H1 (cell line): ENCODE data around the gene SMIM28. TPM values are rescaled to one million over a fixed set of nuclear protein-coding genes. Genes with fewer than 3 reads are reported as not detected.

Source experiments
- CTCF ChIA-PET: fragments of 300-600 bp; sonication (Branson Sonifier 250); formaldehyde crosslinking; loops from one replicate; lab custom pipeline; 2021; ENCODE audit not compliant: partially characterized antibody; lab: Charles Lee
- POLR2A ChIA-PET: fragments of 300-600 bp; sonication (Branson Sonifier 250); formaldehyde crosslinking; loops from one replicate; lab custom pipeline; 2021; ENCODE audit warnings: inconsistent platforms; ENCODE audit not compliant: partially characterized antibody; lab: Charles Lee
- DNase-seq, 2 experiments: peaks; one replicate each; pipeline versions ENCODE4 v3.0.0 to v3.0.0-alpha.2; 2010 to 2022; ENCODE audit warnings: low spot score in 2 of 2, low read depth in 1 of 2, mixed read lengths in 1 of 2
- FAIRE-seq: peaks from 2 replicates; lab custom pipeline; 2011; peaks lifted over from hg19 to GRCh38; lab: Jason Lieb, UNC
- H2AFZ ChIP-seq: 2 replicates; pipeline ENCODE4 v1.8.1; 2012; ENCODE audit warnings: low read length, inconsistent platforms
- H2AK5ac ChIP-seq: 2 replicates; pipeline ENCODE4 v1.6.1; 2013; ENCODE audit warnings: low read depth, low read length
- H2BK120ac ChIP-seq: replicated peaks from 2 replicates; pipeline ENCODE3; 2013; ENCODE audit warnings: low read depth, low read length, inconsistent platforms
- H2BK12ac ChIP-seq: 2 replicates; pipeline ENCODE4 v1.6.1; 2013; ENCODE audit warnings: low read depth, low read length
- H2BK15ac ChIP-seq: 2 replicates; pipeline ENCODE4 v1.6.1; 2013; ENCODE audit warnings: low read length
- H2BK20ac ChIP-seq: 2 replicates; pipeline ENCODE4 v1.6.1; 2013; ENCODE audit warnings: low read length
- H2BK5ac ChIP-seq: 2 replicates; pipeline ENCODE4 v1.6.1; 2013; ENCODE audit warnings: low read depth, low read length
- H3K14ac ChIP-seq: 2 replicates; pipeline ENCODE4 v1.6.1; 2013; ENCODE audit warnings: inconsistent platforms; ENCODE audit not compliant: insufficient read length
- H3K18ac ChIP-seq: 2 replicates; pipeline ENCODE4 v1.6.1; 2013; ENCODE audit warnings: low read length; ENCODE audit errors: extremely low read depth
- H3K23ac ChIP-seq: 2 replicates; pipeline ENCODE4 v1.6.1; 2013; ENCODE audit warnings: inconsistent platforms; ENCODE audit not compliant: insufficient read length
- H3K23me2 ChIP-seq: 2 replicates; pipeline ENCODE4 v1.6.1; 2013; ENCODE audit warnings: low read depth, low read length
- H3K27ac ChIP-seq: 2 replicates; pipeline ENCODE4 v1.6.1; 2011; ENCODE audit warnings: low read depth, low read length, inconsistent platforms
- H3K27me3 ChIP-seq, 4 experiments: replicated peaks in 1 of 4; 1 replicate in 1 of 4; 2 replicates in 3 of 4; pipeline versions ENCODE4 v1.6.1 to v1.8.1; 2011 to 2013; ENCODE audit warnings: low read length in 3 of 4, mild to moderate bottlenecking in 3 of 4, inconsistent platforms in 2 of 4, mixed read lengths in 2 of 4, moderate library complexity in 1 of 4; ENCODE audit not compliant: control insufficient read depth in 3 of 4, insufficient read depth in 3 of 4; ENCODE audit errors: extremely low read depth in 1 of 4
- H3K36me3 ChIP-seq, 4 experiments: 2 replicates each; pipeline versions ENCODE4 v1.6.1 to v1.8.1; 2011 to 2013; ENCODE audit warnings: mild to moderate bottlenecking in 4 of 4, low read length in 3 of 4, moderate library complexity in 2 of 4, control low read depth in 1 of 4, inconsistent platforms in 1 of 4; ENCODE audit not compliant: insufficient read depth in 4 of 4, control insufficient read depth in 2 of 4
- H3K4ac ChIP-seq: replicated peaks from 2 replicates; pipeline ENCODE3; 2013; ENCODE audit warnings: low read length, low read depth, mixed read lengths, inconsistent platforms; ENCODE audit not compliant: insufficient read length
- H3K4me1 ChIP-seq, 4 experiments: replicated peaks in 1 of 4; 1 replicate in 1 of 4; 2 replicates in 3 of 4; pipeline versions ENCODE4 v1.6.1 to v1.8.1; 2011 to 2013; ENCODE audit warnings: low read length in 3 of 4, inconsistent platforms in 2 of 4, mixed read lengths in 1 of 4; ENCODE audit not compliant: insufficient read depth in 4 of 4, control insufficient read depth in 3 of 4
- H3K4me2 ChIP-seq, 2 experiments: 2 replicates each; pipeline versions ENCODE4 v1.6.1 to v1.8.1; 2011 to 2013; ENCODE audit warnings: low read depth in 2 of 2, low read length in 2 of 2, control low read depth in 1 of 2, inconsistent platforms in 1 of 2, mild to moderate bottlenecking in 1 of 2; ENCODE audit not compliant: insufficient read depth in 1 of 2
- H3K4me3 ChIP-seq, 4 experiments: fragments of 200-600, 300-600 bp in 1 of 4; sonication (generic), shearing (Covaris generic), sonication (Bioruptor Twin) in 1 of 4; 2 replicates each; pipeline versions ENCODE4 v1.5.1 to v1.8.1; 2011 to 2016; ENCODE audit warnings: low read length in 4 of 4, low read depth in 3 of 4, control low read depth in 2 of 4, inconsistent platforms in 2 of 4, mild to moderate bottlenecking in 2 of 4, mixed read lengths in 1 of 4, moderate library complexity in 1 of 4; ENCODE audit not compliant: insufficient read depth in 2 of 4; ENCODE audit errors: extremely low read depth in 1 of 4
- H3K56ac ChIP-seq: replicated peaks from 2 replicates; pipeline ENCODE3; 2013; ENCODE audit warnings: low read depth, mild to moderate bottlenecking, mixed read lengths, low read length, inconsistent platforms; ENCODE audit not compliant: insufficient read length
- H3K79me1 ChIP-seq: 2 replicates; pipeline ENCODE4 v1.6.1; 2013; ENCODE audit warnings: low read depth, low read length, control low read depth
- H3K79me2 ChIP-seq, 2 experiments: 2 replicates each; pipeline versions ENCODE4 v1.6.1 to v1.8.1; 2012 to 2013; ENCODE audit warnings: low read length in 2 of 2, mild to moderate bottlenecking in 2 of 2, inconsistent platforms in 1 of 2; ENCODE audit not compliant: insufficient read depth in 2 of 2, control insufficient read depth in 1 of 2
- H3K9ac ChIP-seq, 4 experiments: replicated peaks in 1 of 4; 1 replicate in 1 of 4; 2 replicates in 3 of 4; pipeline versions ENCODE4 v1.6.1 to v1.8.1; 2011 to 2013; ENCODE audit warnings: low read depth in 3 of 4, low read length in 3 of 4, control low read depth in 2 of 4, mild to moderate bottlenecking in 2 of 4, moderate library complexity in 2 of 4, inconsistent platforms in 1 of 4; ENCODE audit errors: extremely low read depth in 1 of 4
- H3K9me3 ChIP-seq, 2 experiments: 2 replicates each; pipeline versions ENCODE4 v1.6.1 to v1.8.1; 2012 to 2013; ENCODE audit warnings: mild to moderate bottlenecking in 2 of 2, moderate library complexity in 2 of 2, control low read depth in 1 of 2, inconsistent platforms in 1 of 2, low read depth in 1 of 2, low read length in 1 of 2, mixed read lengths in 1 of 2; ENCODE audit not compliant: insufficient read depth in 2 of 2
- H4K20me1 ChIP-seq, 2 experiments: replicated peaks in 1 of 2; 2 replicates each; pipeline versions ENCODE3 to v1.8.1; 2011 to 2013; ENCODE audit warnings: inconsistent platforms in 2 of 2, low read length in 2 of 2, mild to moderate bottlenecking in 1 of 2; ENCODE audit not compliant: insufficient read depth in 2 of 2, control insufficient read depth in 1 of 2
- H4K5ac ChIP-seq: 2 replicates; pipeline ENCODE4 v1.6.1; 2013; ENCODE audit warnings: low read length, low read depth, mixed read lengths, inconsistent platforms; ENCODE audit not compliant: insufficient read length
- H4K8ac ChIP-seq: 2 replicates; pipeline ENCODE4 v1.8.0; 2013; ENCODE audit warnings: mild to moderate bottlenecking, moderate library complexity, low read length, inconsistent platforms; ENCODE audit not compliant: insufficient read depth; ENCODE audit errors: extremely low read depth
- H4K91ac ChIP-seq: replicated peaks from 2 replicates; pipeline ENCODE3; 2013; ENCODE audit warnings: low read length, mixed read lengths, inconsistent platforms; ENCODE audit not compliant: insufficient read length
- BRCA1 ChIP-seq: IDR thresholded peaks from 2 replicates; pipeline ENCODE4 v1.6.1; 2012; ENCODE audit warnings: low read depth, low read length, improper control_type of control experiment
- CBX5 ChIP-seq: fragments of 300-800, 300-1000 bp; sonication (generic); IDR thresholded peaks from 2 replicates; pipeline ENCODE4 v1.7.1; 2016; ENCODE audit warnings: antibody characterized with exemption, low read length, low read depth
- E2F6 ChIP-seq: IDR thresholded peaks from 2 replicates; pipeline ENCODE4 v1.6.1; 2012; ENCODE audit warnings: inconsistent platforms
- EGR1 ChIP-seq: IDR thresholded peaks from 2 replicates; pipeline ENCODE4 v1.6.1; 2011; ENCODE audit warnings: low read depth, low read length, borderline replicate concordance
- EZH2 ChIP-seq: fragments of 200-600 bp; sonication (generic); IDR thresholded peaks from 2 replicates; pipeline ENCODE4 v1.7.1; 2012; ENCODE audit warnings: low read depth, mild to moderate bottlenecking, moderate library complexity, low read length, inconsistent platforms; ENCODE audit not compliant: severe bottlenecking
- JUN ChIP-seq: IDR thresholded peaks from 2 replicates; pipeline ENCODE4 v1.6.1; 2011; ENCODE audit warnings: low read depth, mild to moderate bottlenecking, improper control_type of control experiment, low read length
- POLR2AphosphoS5 ChIP-seq: IDR thresholded peaks from 2 replicates; pipeline ENCODE4 v1.6.1; 2011; ENCODE audit warnings: low read depth, low read length
- SIX5 ChIP-seq: IDR thresholded peaks from 2 replicates; pipeline ENCODE4 v1.6.1; 2011; ENCODE audit warnings: mild to moderate bottlenecking, low read depth, low read length
- SP2 ChIP-seq: IDR thresholded peaks from 2 replicates; pipeline ENCODE4 v1.6.1; 2012; ENCODE audit warnings: mild to moderate bottlenecking, low read length, inconsistent platforms
- polyA plus RNA-seq, 7 experiments: library from polyadenylated mRNA; depleted of rRNA in 3 of 7; stranded (reverse) in 5 of 7; unstranded in 2 of 7; fragments of >200 nt in 5 of 7; fragments of 200-250 nt in 2 of 7; gene quantifications; 1 replicate in 5 of 7; 2 replicates in 1 of 7; 4 replicates in 1 of 7; pipeline versions ENCODE4 v1.2.1 to v1.2.3, GENCODE V29; 2011 to 2013; ENCODE audit warnings: missing spikeins in 2 of 7, mixed read lengths in 2 of 7
- total RNA-seq: library from RNA; stranded (reverse); fragmentation: NEBNext Ultra II Directional; extraction: Animal tissue kit (Norgen Biotek cat#: 25700); gene quantifications from 2 replicates; pipeline ENCODE4 v1.2.1, GENCODE V29; 2021

SMIM28 gene
- total and polyA plus RNA-seq, 2 of the 8 experiments (the other 6 are each of a cell fraction or from before 2014, with no cell fraction given): not detected

- no peak for TF ChIP-seq BRCA1
Observed at GRCh38 chr6:138341176-138341575, 36.5 kb upstream of the SMIM28 start (continued).

GRCh38 chr6:138343112-138343511 is 34.6 kb upstream of the SMIM28 start:
- no peaks in the 10 kb centered on the region for H4K20me1 ChIP-seq
- DNase-seq (no peak), FAIRE-seq (no peak)
- H3K4me1 ChIP-seq: peaks cover 0 to 3% (median 3%) of the 10 kb centered on the region in 4 experiments; a peak in 3 of 7 replicates
- H3K23ac ChIP-seq: no peak overlapping the region
- H3K4ac ChIP-seq: no peak overlapping the region
- no peak overlapping the region for H3K9ac ChIP-seq
- no peak overlapping the region for H4K5ac ChIP-seq
- H3K36me3 ChIP-seq: peaks cover 0 to 2% (median 0%) of the 10 kb centered on the region in 4 experiments; a peak in 2 of 8 replicates
- H3K79me1 ChIP-seq: no peaks in the 10 kb centered on the region
- H3K4me3 ChIP-seq: no peak overlapping the region
- H3K9me3 ChIP-seq: no peaks in the 10 kb centered on the region
- H2BK20ac ChIP-seq: no peak overlapping the region
- H2BK12ac ChIP-seq: no peak overlapping the region
- no peak overlapping the region for H3K18ac ChIP-seq
- no peaks in the 10 kb centered on the region for H3K27me3 ChIP-seq
- ChIA-PET CTCF (interaction anchor here (1.3 kb wide), 1 partner anchor 132 kb away, joined by 3 read pairs; no protein-coding TSS in a partner anchor), POLR2A (no interaction called here)
- no peak overlapping the region for H2AK5ac ChIP-seq
- TF ChIP-seq SIX5 (no peak), SP2 (no peak), BRCA1 (no peak), CBX5 (no peak), EZH2 (no peak), EGR1 (no peak), E2F6 (no peak), POLR2AphosphoS5 (no peak), JUN (no peak)
- H3K14ac ChIP-seq: no peak overlapping the region
- H3K23me2 ChIP-seq: no peaks in the 10 kb centered on the region
- no peak overlapping the region for H2BK120ac ChIP-seq
- no peak overlapping the region for H3K27ac ChIP-seq
- no peak overlapping the region for H3K4me2 ChIP-seq
- H3K56ac ChIP-seq: no peak overlapping the region
- no peak overlapping the region for H4K91ac ChIP-seq
- no peak overlapping the region for H4K8ac ChIP-seq
- no peak overlapping the region for H2AFZ ChIP-seq
- no peak overlapping the region for H2BK15ac ChIP-seq
- H3K79me2 ChIP-seq: no peaks in the 10 kb centered on the region
- no peak overlapping the region for H2BK5ac ChIP-seq
